HG02571 (cell line): Measurements from ENCODE around the gene ITPR3.

ENCODE experiments used
- ATAC-seq: cut with Tn5 transposase; IDR thresholded peaks from one replicate; pipeline ENCODE4 v1.9.1; 2021; ENCODE audit warnings: mild to moderate bottlenecking, moderate library complexity; ENCODE audit not compliant: unreplicated experiment

Gene ITPR3

DNA sequence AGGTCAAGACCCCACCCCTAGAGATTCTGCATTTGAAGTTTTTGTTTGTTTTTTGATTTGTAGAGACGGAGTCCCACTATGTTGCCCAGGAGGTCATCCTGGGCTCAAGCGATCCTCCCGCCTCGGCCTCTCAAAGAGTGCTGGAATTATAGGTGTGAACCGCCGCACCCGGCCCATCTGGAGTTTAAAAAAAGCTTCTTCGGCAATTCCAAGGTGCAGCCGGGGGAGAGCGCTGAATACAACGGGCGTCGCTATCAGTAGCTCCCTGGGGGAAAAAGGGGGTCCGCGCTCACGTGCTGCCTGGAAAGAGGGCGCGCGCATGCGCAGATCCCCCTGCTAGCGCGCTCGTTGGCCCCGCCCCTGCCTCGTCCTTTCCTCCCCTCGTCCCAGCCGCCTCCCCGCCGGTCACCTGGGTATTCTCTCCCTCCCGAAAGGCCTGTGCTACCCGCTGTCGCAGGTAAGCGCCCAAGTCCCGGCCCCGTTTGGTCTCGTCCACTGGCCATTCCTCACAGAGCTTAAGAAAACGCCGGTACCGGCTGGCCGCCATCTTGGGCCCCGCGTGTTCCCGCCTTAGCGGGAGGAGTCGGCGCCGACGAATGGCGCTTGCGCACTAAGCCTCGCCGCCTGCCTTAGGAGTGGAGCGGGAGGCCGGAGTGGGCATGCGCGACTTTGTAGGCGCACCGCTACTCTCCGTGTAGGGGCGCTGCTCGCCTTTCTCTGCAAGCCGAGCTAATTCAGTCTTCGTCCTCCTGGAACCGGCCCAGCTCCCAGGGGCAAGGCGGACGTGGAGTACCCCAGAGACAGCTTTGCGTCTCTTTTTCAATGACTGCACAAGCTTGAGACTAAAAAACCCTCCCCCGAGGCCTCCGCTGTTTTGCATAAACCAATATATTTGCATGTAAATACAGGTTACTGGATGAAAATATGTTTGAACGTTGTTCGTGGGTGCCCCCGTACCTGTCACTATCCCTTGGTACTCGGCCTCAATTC is 90.3 kb downstream of the ITPR3 start, which contains the start of gene UQCC2:
Gene UQCC2 (minus strand): TSS at position 561 of the 990 bp plus-strand sequence. CDS start 14 bp downstream, at position 547.
- peak; percentile 81 for ATAC-seq

DNA sequence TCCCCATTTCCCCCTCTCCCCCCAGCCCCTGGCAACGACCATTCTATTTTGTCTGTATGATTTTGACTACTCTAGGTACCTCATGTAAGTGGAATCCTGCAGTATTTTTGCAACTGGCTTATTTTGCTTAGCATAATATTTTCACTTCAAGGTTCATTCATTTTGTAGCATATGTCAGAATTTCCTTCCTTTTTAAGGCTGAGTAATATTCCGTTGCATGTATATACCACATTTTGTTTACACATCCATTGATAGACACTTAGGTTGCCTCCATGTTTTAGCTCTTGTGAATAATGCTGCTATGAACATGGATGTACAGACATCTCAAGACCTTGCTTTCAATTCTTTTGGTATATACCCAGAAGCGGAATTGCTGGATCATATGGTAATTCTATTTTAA is 91.8 kb downstream of the ITPR3 start:
- ATAC-seq: no peak

DNA sequence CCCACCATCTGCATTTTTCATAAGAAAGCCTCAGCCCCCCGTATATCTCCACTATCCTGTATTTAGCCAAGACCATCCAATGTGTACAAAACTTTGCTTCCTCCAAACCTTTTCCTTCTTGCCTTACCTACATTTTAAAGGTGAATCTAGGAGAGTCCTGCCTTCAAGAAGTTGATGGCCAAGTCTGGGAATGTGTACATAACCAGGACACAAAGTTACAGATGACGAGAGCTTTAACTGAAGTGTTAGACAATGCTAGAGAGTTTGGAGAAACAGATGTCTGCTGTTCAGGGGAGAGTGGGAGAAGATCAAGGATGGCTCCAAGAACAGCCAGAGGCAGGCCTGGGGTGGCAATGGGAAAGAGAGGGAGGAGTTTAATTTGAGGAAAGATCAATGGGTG is 92.7 kb downstream of the ITPR3 start:
- no peak for ATAC-seq

DNA sequence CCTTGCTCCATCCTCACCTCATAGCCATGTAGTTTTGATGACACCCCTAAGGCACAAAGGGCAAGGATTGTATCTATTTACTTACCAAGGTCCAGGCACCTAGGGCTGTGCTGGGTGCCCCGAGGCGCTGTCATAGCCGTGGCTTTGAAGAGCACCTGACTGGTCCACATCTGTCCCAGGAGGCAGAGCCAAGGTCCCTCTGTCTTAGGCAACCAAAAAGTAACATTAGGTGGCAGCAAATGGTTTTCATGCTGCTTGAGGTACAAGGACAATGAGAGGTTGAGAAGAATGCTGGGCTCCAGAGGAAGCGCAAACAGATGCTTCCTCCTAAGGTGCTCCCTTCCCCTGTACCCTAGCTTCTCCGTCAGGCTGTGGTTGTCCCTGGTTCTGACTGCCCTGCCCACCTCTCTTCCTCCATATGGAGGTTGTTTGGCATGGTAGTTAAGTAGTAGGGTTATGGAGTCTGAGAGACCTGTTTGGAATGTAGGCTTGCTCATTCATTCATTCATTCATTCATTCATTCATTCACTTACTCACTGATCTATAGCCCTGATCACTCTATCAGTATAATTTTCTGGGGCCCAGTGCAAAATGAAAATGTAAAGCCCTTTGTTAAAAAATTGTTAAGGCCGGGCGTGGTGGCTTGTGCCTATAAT is 93.4 kb downstream of the ITPR3 start:
- no peak for ATAC-seq

DNA sequence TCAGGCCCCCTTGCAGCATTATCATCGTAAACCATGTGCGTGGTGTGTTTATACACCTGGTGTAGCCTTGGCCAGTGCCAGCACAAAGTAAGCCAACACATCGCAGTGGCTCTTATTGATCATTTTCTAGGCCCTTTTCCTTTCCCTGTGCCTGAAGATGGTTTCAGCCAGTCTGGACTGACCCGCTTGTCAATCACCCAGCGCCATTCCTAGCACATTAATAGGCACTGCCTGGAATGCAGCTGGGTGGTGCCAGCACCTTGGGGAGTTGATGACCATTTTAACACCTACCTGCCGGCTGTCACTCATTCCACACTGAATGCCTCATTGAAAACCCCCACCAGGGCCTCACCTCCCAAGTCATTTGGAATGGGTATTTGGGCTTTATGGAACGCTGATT is 95.3 kb downstream of the ITPR3 start:
- ATAC-seq: no peak

DNA sequence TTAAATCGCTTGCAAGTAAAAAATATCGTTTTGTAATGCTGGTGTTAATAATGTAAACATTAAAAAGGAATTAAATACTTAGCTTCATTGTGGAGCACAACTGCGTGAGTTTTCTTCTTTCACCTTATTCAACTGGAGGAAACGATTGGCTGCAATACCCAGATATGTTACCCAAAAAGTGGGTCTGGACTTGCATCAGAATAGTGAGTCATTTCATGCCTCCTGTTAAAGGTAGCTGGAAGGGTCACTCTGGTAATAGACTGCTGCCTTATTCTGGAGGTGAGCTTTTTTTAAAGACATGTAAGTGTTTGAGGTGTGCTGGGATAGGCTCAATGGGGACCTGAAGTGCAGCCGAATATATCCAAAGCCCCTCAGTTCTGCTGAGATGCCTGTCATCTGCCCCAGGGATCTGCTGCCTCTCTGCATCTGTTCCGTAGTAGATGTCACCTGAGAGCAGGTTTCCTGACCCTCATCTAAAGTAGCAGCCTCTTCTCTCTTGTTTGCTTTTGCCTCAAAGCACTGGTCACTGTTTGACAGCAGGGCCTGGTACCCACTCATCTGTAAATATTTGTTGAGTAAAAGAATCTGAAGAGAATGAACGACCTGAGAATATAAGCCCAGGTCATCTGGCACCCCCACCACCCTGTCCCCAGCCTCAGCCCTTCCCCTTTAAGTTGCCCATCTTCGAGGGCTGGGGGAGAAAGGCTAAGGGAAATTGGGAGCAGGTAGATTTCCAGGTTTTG is 95.9 kb downstream of the ITPR3 start:
- ATAC-seq: no peak

DNA sequence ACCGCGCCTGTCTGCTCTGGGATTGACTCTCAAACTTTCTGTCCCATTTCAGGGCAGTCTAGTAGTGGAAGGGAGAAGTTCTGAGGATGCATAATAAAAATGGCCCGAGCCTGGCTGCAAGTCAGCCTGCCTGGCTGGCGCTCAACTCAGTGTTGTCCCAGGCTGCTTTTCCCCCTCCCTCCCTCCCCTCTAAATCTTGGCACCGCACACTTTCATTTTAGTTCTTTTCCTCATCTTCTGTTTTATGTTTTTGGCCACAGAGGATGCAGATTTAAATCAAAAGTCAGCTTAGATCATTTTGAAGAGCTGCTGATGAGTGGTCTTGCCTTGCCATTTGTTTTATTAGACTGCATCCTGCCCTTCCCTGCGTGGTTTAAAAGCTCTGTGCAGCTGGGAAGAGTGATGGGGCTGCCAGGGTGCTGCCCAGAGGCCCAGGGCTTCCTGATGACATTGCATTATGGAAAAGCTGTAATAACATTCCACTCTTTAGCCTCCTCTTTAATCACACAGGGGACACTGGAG is 96.9 kb downstream of the ITPR3 start:
- ATAC-seq: no peak

DNA sequence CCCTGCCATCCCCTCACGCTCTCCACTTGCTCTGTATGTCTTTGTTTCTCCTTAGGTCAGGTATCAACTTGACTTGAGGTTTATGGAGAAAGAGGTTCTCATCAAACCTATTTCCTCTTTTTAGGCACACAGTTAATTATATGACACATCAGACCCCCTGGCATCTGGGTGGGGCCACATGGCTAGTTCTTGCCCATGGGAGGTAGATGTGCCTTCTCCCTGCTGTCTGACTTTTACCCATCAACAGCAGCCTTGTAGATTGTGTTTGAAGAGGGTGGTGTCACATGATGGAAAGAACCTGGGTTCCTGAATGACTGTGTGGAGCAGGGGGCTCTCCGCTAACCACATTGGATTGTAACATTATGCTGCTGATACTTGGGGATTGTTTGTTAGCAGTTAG is 97.6 kb downstream of the ITPR3 start:
- ATAC-seq: no peak

DNA sequence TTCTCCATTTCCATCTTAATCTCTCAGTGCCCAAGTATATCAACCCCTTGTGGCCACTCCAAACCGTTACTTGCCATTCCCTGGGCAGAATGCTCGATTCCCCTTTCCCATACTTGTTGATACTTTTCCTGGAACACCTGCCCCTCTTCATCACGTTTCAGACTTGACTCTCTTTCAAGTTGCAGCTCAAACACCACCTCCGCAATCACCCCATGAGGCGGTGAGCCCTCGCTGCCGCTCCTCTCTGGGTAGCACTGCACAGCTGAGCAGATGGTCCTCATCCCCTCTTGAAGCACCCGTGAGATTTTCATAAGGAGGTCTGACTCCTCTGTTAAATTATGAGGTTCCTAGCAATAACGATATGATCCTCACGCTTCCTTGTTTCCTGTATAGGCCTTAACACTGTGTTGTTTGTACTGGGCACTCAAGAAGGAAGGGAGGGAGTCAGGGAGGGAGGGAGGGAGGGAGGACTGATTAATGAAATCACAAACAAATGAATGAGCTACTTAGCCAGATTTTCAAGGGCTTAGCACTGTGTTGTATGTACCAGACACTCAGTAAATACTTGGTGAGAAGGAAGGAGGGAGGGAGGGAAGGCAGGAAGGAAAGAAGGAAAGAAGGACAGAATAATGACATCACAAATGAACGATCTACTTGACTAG is 98.3 kb downstream of the ITPR3 start:
- ATAC-seq: no peak

DNA sequence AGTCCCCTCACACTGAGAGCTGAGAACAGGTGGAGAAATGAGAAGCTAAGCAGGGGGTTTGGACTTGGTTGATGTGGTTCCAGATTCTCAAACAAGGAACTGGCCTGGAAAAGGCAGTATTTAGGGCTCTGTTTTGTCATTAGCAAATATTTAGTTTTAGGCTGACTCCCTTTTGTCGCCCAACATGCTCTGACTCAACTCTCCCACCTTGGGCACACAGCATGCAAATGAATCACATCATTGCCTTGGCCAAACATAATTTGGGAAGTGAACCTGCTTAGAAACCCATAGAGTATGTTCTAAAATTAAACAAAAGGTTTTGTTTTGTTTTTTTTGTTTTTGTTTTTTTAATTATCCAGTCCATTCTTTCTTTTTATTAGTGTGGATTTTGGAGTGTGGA is 99.9 kb downstream of the ITPR3 start:
- ATAC-seq: no peak

DNA sequence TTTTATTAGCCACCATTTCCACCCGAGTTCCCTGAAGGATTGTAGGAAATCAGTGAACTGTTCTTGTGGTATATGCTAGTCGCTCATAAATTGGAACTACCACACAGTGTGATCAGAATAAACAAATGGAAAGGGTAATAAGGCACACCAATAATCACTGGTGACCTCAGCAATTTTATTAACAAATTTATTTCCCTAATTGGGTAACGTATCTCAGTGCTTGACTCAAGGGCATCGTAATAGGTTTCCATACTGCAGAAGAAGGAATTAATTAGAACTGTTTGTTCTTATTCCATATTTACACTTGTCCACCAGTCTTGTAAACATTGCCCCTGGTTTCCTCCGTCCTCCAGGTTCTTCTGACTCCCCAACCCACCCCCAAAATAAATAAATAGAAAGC is 100.4 kb downstream of the ITPR3 start:
- no peak for ATAC-seq

DNA sequence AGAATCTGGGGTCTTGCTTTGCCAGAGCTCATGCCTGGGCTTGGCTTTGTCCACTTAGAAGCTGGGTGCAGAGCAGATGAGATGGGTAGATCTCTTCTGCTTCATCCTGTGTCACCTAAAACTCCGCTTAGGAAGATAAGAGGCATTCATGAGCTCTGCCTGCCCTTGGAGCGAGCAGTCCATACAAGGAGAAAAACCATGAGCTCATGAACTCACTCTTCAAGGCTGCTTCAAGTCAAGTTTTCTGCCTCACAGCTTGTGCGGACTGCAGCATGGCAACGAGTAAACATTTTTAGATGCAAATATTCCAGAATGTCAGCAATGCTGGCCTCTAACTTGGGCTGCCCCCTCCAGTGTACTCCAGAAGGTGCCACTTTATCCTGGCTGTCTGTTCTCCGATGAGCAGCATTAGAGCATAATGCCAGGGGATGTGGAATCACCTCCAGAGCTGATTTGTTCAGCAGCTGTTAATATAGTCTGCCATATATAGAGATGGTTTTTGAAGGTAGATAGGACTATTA is 101.0 kb downstream of the ITPR3 start:
- ATAC-seq: no peak

DNA sequence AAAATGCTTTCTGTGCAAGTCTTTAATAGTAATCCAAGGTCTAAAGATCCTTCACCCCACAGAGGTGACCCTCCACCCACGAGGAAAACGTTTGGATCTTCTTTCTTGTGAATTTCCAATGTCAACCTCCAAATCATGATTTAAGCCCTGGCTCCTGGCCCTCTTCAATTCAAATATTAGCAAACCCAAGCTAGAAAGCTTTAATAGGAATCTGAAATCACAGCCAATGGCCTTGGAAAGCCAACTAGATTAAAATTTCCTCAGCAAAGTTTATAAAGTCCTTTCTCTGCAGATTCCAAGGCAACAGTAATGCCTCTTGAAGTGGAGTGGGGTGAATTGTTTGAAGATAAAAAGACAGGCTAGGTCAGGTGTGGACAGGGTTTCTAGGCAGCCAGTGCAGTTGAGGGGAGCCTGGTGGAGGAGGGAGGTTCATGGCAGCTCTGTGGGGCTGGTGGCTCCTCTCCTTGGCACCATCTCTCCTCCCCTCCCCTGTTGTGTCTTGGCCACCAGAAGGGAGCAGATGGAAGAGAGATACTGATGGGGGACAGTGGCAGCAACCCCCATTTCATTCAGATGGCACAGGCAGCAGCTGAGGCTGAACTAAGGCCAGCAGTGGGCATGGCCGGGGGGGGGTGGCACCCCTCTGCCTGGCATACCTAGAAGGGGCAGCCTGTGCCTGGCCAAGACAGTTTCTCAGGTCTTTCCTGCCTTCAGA is 102.4 kb downstream of the ITPR3 start:
- no peak for ATAC-seq

DNA sequence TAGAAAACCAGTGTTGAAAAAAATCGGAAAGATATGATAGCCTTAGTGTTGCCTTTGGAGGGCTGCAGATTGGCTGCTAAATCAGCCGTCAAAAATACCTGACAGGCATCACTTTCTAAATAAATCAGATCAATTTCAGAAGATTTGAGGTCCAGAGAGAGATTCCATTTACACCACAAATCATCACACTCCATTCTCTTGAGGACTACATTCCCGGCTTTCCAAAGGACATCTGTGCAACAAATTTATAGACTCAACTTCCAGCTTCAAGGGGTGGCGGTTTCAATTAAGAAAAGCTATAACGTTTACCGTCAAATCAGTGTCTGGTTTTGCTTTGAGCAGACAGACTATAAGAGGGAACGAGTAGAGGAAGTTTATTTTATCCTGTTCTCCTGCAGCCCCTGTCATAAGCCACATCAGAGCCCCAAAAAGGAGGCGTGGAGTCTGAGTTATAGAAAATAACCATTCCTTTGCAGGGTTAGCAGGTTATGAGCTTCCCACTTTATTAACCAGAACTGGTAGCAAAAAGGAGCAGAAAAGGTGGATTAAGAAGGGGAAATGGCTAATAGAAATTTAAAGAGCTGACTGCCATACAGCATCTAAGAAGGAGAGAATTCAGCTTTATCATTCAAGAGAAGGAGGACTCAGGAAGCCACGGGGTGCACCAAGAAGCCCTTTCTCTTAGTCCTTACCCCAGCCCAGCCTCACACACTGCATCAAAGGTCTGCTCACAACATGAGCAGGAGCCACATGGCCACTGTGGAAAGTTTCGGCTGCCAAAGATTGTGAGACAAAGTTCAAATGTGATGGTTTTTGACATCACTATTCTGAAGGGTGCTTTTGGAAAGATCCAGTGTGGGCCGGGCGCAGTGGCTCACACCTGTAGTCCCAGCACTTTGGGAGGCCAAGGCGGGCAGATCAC is 103.2 kb downstream of the ITPR3 start:
- ATAC-seq: no peak

DNA sequence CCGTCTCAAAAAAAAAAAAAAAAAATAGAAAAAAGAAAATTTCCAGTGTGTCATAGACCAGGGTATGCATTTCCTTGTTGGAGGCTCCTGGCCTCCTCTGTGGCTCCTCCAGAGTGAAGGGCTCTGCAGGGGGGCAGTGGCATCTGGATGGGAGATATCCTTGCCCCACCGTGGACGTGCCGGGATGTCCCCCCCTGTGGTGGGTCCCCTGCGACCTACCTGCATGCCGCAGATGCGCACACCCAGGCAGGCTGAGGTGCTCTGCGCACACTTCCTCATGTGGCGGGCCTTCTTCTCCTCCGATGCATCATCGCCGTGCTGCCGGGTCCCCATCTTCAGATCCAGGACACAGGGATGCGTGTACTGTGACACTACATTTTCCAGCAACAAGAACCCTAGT is 104.1 kb downstream of the ITPR3 start:
- ATAC-seq: no peak

DNA sequence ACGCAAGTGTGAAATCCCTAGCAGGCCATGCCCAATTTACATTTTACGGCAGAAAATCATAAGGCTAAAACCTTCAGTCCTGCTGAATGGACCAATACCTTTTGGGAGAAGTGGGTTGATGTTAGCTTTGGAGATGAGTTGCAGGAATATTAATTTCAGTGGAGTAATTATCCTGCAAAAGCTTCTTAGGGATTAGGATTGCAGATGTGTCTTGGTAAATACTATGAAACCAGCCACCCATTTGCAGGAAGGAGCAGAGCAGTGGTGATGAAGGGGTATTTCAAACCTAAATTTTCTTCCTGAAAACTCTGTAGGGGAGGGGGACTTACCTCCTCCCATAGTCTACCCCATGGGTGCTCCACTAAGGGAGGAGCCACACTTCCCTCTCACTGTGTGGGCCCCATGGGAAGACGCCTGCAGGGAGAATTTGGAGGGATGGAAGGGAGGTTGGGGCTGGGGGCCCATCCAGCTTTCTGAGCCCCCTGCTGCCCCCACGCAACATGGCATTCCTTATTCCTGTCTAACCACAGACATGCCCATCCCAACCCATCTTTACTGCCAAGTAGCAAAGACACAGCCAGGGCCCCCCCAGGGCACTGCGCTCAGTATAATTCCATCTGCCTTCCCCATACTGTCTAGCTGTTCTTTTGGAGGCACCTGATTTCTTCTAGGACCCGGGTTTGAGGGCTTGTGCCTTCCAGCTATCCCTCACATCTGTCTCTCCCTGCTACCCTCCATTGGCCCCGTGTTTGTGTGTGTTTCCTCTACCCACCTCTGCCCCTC is 105.0 kb downstream of the ITPR3 start:
- no peak for ATAC-seq

DNA sequence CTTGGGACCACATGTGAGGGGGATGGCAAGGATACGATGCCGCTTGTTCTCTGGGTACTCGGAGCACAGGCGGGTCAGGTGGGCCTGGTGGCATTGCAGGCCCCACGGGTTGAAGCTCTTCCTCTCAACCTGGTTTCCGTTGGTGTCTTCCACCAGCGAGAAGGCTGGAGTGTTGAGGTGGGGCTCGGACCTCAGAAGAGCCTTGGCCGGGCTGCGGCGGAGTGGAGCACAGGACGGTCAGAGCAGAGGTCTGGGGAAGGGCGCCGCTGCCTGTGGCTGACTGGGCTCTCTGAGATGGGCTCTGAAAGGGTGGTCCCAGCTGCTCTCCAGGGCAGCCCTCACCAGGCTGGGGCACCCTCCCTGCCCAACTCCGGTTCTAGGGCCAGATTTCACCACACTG is 105.6 kb downstream of the ITPR3 start:
- no peak for ATAC-seq

DNA sequence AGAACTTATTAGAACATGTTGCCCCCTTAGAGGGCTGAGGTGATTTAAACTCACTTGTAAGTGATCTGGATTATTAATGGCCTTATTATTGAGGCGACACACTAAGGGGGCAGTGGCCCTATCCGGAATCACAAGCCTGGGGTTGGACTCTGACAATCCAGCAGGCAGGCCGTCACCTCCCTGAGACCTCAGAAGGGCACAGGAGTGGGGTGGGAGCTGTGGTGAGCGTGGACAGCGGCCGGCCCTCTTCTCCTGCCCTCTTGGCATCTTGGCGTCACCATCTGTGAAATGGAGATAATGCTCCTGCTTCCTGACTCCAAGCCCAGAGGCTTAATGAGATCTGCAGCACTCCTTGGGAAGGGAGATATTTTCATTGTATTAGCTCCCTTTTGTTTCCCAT is 106.0 kb downstream of the ITPR3 start:
- ATAC-seq: no peak
